SK-N-DZ (cell line): Measurements from ENCODE around the gene SPACA4. TPM values are rescaled to one million over a fixed set of nuclear protein-coding genes. Genes with fewer than 3 reads are reported as not detected.
A peak's percentile ranks its signal among the peaks of the same experiment; 100 is the strongest.
"Not testable (repeated sequence)": the region's sequence is repeated elsewhere in the genome, so short reads cannot be mapped to it uniquely, and the experiment has no call there.

Experiments
- DNase-seq: peaks from one replicate; pipeline ENCODE4 v3.0.0-alpha.2; 2015; ENCODE audit warnings: low spot score
- polyA plus RNA-seq, 2 experiments: library from polyadenylated mRNA; depleted of rRNA; stranded (reverse); fragments of >200 nt; gene quantifications; 2 replicates each; pipeline ENCODE4 v1.2.3, GENCODE V29; 2014

The SPACA4 gene
- polyA plus RNA-seq (2014; cell fraction: cytosol; rRNA removed), result not detected in 2 replicates
- not detected in 2 replicates for polyA plus RNA-seq (2014; cell fraction: nucleus; rRNA removed)

- no peak for DNase-seq
These were observed at the start of gene SPACA4 for GRCh38 chr19:48606463-48607358. SPACA4 (plus strand) TSS chr19:48606742; CDS start chr19:48606979, 237 bp downstream.

- no peak for DNase-seq
These were observed 49.7 kb upstream of the SPACA4 start for GRCh38 chr19:48556825-48557224.

GRCh38 chr19:48558018-48558684 lies 48.4 kb upstream of the SPACA4 start:
- DNase-seq, result no peak

GRCh38 chr19:48560095-48560530 lies 46.4 kb upstream of the SPACA4 start:
- DNase-seq, result no peak

GRCh38 chr19:48561412-48561811 lies 45.1 kb upstream of the SPACA4 start:
- DNase-seq, result no peak

GRCh38 chr19:48565090-48565489 lies 41.5 kb upstream of the SPACA4 start:
- no peak for DNase-seq

- no peak for DNase-seq
These were observed 38.1 kb upstream of the SPACA4 start for GRCh38 chr19:48568345-48568886.

- no peak for DNase-seq
These were observed 36.7 kb upstream of the SPACA4 start for GRCh38 chr19:48569814-48570213.

- no peak for DNase-seq
These were observed 35.0 kb upstream of the SPACA4 start for GRCh38 chr19:48571378-48572162.

GRCh38 chr19:48573163-48573505 lies 33.4 kb upstream of the SPACA4 start:
- DNase-seq, result no peak

GRCh38 chr19:48575931-48576622 lies 30.5 kb upstream of the SPACA4 start:
- DNase-seq, result no peak

- DNase-seq, result not testable (repeated sequence)
These were observed 28.6 kb upstream of the SPACA4 start for GRCh38 chr19:48577908-48578307.

GRCh38 chr19:48578891-48579290 lies 27.7 kb upstream of the SPACA4 start:
- DNase-seq, result no peak

- DNase-seq, result no peak
These were observed 24.4 kb upstream of the SPACA4 start for GRCh38 chr19:48582168-48582567.

- DNase-seq, result no peak
These were observed 19.2 kb upstream of the SPACA4 start for GRCh38 chr19:48587387-48587786.

GRCh38 chr19:48588670-48589401 lies 17.7 kb upstream of the SPACA4 start:
- DNase-seq, result peak; percentile 59

GRCh38 chr19:48591021-48591420 lies 15.5 kb upstream of the SPACA4 start:
- no peak for DNase-seq

- DNase-seq, result no peak
These were observed 11.4 kb upstream of the SPACA4 start for GRCh38 chr19:48595171-48595570.

- no peak for DNase-seq
These were observed 10.7 kb upstream of the SPACA4 start for GRCh38 chr19:48595833-48596232.

- DNase-seq, result no peak
These were observed 10.3 kb upstream of the SPACA4 start for GRCh38 chr19:48596237-48596636.
